Smooth muscle cell (in vitro differentiated cells): ENCODE measurements around the gene RUNDC1. TPM values are rescaled to one million over a fixed set of nuclear protein-coding genes. Genes with fewer than 3 reads are reported as not detected.

Experiments
- DNase-seq: peaks from one replicate; lab custom pipeline; 2025; ENCODE audit not compliant: unreplicated experiment; lab: John Stamatoyannopoulos, UW
- H2AFZ ChIP-seq: fragments of 200-600 bp; sonication (generic); 2 replicates; pipeline ENCODE4 v1.6.0; 2016; ENCODE audit warnings: antibody characterized with exemption, low read depth, mild to moderate bottlenecking
- H3F3A ChIP-seq: fragments of 200-600 bp; sonication (generic); 2 replicates; pipeline ENCODE4 v1.6.0; 2017; ENCODE audit warnings: antibody characterized with exemption, low read depth
- H3K27ac ChIP-seq: fragments of 200-600 bp; sonication (generic); 2 replicates; pipeline ENCODE4 v1.5.1; 2016; ENCODE audit warnings: low read depth, mild to moderate bottlenecking
- H3K27me3 ChIP-seq: fragments of 200-600 bp; sonication (generic); 2 replicates; pipeline ENCODE4 v1.6.1; 2016; ENCODE audit warnings: low read depth, mild to moderate bottlenecking
- H3K36me3 ChIP-seq: fragments of 200-600 bp; sonication (generic); 2 replicates; pipeline ENCODE4 v1.5.1; 2016; ENCODE audit warnings: low read depth
- H3K4me1 ChIP-seq: fragments of 200-600 bp; sonication (generic); 2 replicates; pipeline ENCODE4 v1.5.1; 2016; ENCODE audit warnings: low read depth
- H3K4me2 ChIP-seq: fragments of 200-600 bp; sonication (generic); 2 replicates; pipeline ENCODE4 v1.6.0; 2016; ENCODE audit warnings: mild to moderate bottlenecking
- H3K4me3 ChIP-seq: fragments of 200-600 bp; sonication (generic); 2 replicates; pipeline ENCODE4 v1.5.1; 2016; ENCODE audit warnings: mild to moderate bottlenecking
- H3K79me2 ChIP-seq: fragments of 200-600 bp; sonication (generic); 2 replicates; pipeline ENCODE4 v1.6.0; 2016; ENCODE audit warnings: low read depth, mild to moderate bottlenecking
- H3K9ac ChIP-seq: fragments of 200-600 bp; sonication (generic); 2 replicates; pipeline ENCODE4 v1.6.0; 2016; ENCODE audit warnings: low read depth
- H3K9me3 ChIP-seq: fragments of 200-600 bp; sonication (generic); replicated peaks from 2 replicates; pipeline ENCODE4 v1.5.1; 2016; ENCODE audit warnings: low read depth
- H4K20me1 ChIP-seq: fragments of 200-600 bp; sonication (generic); 2 replicates; pipeline ENCODE4 v1.6.0; 2016; ENCODE audit warnings: low read depth
- WGBS: methylation state at CpG from one replicate; pipeline ENCODE4 v1.1.7; 2016; ENCODE audit warnings: low lambda C conversion rate; 5-methylcytosine and 5-hydroxymethylcytosine counted together
- polyA plus RNA-seq: library from polyadenylated mRNA; unstranded; fragments of >200 nt; fragmentation: Nextera tagmentation; extraction: Ambion mirVana; gene quantifications from 2 replicates; pipeline ENCODE4 v1.2.1, GENCODE V29; 2016
- total RNA-seq: library from RNA; depleted of rRNA; stranded (reverse); fragments of >200 nt; gene quantifications from 2 replicates; pipeline ENCODE4 v1.2.3, GENCODE V29; 2014
- TF ChIP-seq, protein P1 (sequence below): fragments of 200-600 bp; sonication (generic); IDR thresholded peaks from 2 replicates; pipeline ENCODE4 v1.5.1; 2017; ENCODE audit warnings: borderline replicate concordance, mild to moderate bottlenecking, antibody characterized with exemption; ENCODE audit not compliant: insufficient read depth, poor library complexity, severe bottlenecking

Gene RUNDC1
- total and polyA plus RNA-seq, 2 experiments from 2014 or later, result 9.3 to 15.7 TPM

DNA sequence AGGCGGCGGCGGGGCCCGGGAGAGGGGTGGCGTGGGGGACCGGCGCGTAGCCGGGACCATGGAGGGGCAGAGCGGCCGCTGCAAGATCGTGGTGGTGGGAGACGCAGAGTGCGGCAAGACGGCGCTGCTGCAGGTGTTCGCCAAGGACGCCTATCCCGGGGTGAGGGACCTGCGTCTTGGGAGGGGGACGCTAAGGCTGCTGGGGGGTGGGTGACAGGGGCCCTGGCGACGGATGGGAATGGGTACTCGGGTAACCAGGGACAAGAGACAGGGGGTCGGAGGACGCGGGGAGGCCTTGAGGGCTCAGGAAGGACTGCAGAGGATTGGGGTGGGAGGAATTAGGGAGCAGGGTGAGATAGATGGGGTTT lies 44.9 kb downstream of the RUNDC1 start:
- Histone ChIP-seq H3K4me2 (peak overlapping the region; percentile 98), H3K79me2 (peaks cover 15% of the 10 kb centered on the region), H3K4me3 (peak overlapping the region; percentile 67), H3K9me3 (no peaks in the 10 kb centered on the region), H3K36me3 (no peaks in the 10 kb centered on the region), H3F3A (peaks cover 5% of the 10 kb centered on the region), H3K9ac (no peak overlapping the region), H3K4me1 (peaks cover 3% of the 10 kb centered on the region), H2AFZ (no peak overlapping the region), H3K27me3 (no peaks in the 10 kb centered on the region), H4K20me1 (peaks cover 3% of the 10 kb centered on the region), H3K27ac (no peak overlapping the region)
- TF ChIP-seq, protein P1, sequence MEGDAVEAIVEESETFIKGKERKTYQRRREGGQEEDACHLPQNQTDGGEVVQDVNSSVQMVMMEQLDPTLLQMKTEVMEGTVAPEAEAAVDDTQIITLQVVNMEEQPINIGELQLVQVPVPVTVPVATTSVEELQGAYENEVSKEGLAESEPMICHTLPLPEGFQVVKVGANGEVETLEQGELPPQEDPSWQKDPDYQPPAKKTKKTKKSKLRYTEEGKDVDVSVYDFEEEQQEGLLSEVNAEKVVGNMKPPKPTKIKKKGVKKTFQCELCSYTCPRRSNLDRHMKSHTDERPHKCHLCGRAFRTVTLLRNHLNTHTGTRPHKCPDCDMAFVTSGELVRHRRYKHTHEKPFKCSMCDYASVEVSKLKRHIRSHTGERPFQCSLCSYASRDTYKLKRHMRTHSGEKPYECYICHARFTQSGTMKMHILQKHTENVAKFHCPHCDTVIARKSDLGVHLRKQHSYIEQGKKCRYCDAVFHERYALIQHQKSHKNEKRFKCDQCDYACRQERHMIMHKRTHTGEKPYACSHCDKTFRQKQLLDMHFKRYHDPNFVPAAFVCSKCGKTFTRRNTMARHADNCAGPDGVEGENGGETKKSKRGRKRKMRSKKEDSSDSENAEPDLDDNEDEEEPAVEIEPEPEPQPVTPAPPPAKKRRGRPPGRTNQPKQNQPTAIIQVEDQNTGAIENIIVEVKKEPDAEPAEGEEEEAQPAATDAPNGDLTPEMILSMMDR, result no peak
- DNase-seq, result no peak
- no CpG with 5 or more reads among the region's 27 CpGs for WGBS

DNA sequence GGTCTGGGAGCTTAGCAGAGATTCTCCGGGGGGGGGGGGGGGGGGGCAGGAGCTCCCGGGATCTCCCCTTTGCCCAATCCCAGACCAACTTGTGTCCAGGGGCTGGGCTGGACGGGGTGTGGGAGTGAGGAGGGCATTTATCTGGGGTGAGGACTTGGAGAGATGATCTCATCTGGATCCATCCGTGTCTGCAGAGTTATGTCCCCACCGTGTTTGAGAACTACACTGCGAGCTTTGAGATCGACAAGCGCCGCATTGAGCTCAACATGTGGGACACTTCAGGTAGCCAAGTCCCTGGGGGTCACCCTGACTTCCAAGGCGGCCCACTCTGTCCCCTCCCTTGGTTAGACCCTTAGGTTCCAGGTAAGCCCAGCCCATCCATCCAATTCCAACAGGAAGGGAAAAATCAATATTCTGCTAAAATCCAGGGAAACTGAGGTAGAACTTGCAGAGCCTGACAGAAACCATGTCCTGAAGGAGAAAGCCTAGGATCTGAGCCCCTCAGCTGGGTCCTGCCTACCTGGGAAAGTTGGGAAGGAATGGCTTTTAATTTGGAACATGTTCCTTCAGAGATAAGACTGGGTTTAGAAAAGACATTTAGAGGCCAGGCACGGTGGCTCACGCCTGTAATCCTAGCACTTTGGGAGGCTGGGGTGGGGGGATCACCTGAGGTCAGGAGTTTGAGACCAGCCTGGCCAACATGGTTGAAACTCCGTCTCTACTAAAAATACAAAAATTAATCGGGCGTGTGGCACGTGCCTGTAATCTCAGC lies 45.6 kb downstream of the RUNDC1 start:
- no peaks in the 10 kb centered on the region for H3K36me3 ChIP-seq
- H4K20me1 ChIP-seq, result no peaks in the 10 kb centered on the region
- DNase-seq, result no peak
- TF ChIP-seq, protein P1, result no peak
- no peak overlapping the region for H2AFZ ChIP-seq
- peaks cover 10% of the 10 kb centered on the region for H3K79me2 ChIP-seq
- H3K4me2 ChIP-seq, result no peak overlapping the region
- no peak overlapping the region for H3K9ac ChIP-seq
- 83% methylated on average over 12 of the region's 16 CpGs for WGBS
- H3K27ac ChIP-seq, result no peak overlapping the region
- no peaks in the 10 kb centered on the region for H3K4me1 ChIP-seq
- H3K27me3 ChIP-seq, result no peaks in the 10 kb centered on the region
- no peaks in the 10 kb centered on the region for H3K9me3 ChIP-seq
- peak overlapping the region; percentile 67 for H3K4me3 ChIP-seq
- H3F3A ChIP-seq, result peaks cover 2% of the 10 kb centered on the region

DNA sequence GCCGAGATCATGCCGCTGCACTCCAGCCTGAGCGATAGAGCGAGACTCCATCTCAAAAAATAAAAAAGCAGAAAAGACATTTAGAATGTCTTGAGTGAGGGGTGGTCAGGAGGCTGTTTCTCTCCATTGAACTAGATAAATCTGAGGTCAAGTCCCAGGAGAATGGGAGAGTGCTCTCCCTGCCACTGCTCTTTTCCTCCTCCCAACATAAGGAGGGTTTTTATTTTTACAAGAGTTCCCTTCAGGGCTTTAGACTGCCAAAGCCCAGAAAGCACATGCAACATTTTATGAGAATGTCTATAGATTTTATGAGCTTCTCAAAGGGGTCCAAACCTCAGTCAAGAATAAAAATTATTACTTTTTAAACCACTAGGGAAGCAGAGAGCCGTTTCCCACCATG lies 46.2 kb downstream of the RUNDC1 start:
- DNase-seq, result no peak

More for the DNA sequence above, 46.2 kb downstream of the RUNDC1 start:
- H3F3A ChIP-seq, result peaks cover 2% of the 10 kb centered on the region
- H3K4me3 ChIP-seq, result no peak overlapping the region
- no peak overlapping the region for H3K9ac ChIP-seq
- H3K9me3 ChIP-seq, result no peaks in the 10 kb centered on the region
- TF ChIP-seq, protein P1, result no peak
- H2AFZ ChIP-seq, result no peak overlapping the region
- no peaks in the 10 kb centered on the region for H4K20me1 ChIP-seq
- no peaks in the 10 kb centered on the region for H3K4me1 ChIP-seq
- peaks cover 4% of the 10 kb centered on the region for H3K79me2 ChIP-seq
- 88% methylated on average over 5 of the region's 5 CpGs for WGBS
- H3K27ac ChIP-seq, result no peak overlapping the region
- H3K36me3 ChIP-seq, result no peaks in the 10 kb centered on the region
- no peak overlapping the region for H3K4me2 ChIP-seq
- no peaks in the 10 kb centered on the region for H3K27me3 ChIP-seq
